Kidney epithelial cell (primary cell): Measurements from ENCODE around the gene NR5A1. TPM values are rescaled to one million over a fixed set of nuclear protein-coding genes. Genes with fewer than 3 reads are reported as not detected.

ENCODE experiments used
- DNase-seq: peaks from one replicate; pipeline ENCODE4 v3.0.0-alpha.2; 2010; ENCODE audit warnings: low read depth
- H3K27me3 ChIP-seq: 2 replicates; pipeline ENCODE4 v1.6.0; 2011; ENCODE audit warnings: low read length; ENCODE audit not compliant: control insufficient read depth, insufficient read depth
- H3K36me3 ChIP-seq: 2 replicates; pipeline ENCODE4 v1.5.1; 2011; ENCODE audit warnings: low read length; ENCODE audit not compliant: control insufficient read depth, insufficient read depth
- H3K4me3 ChIP-seq: 2 replicates; pipeline ENCODE4 v1.5.1; 2011; ENCODE audit warnings: low read depth, mild to moderate bottlenecking, control low read depth, low read length
- CTCF ChIP-seq: IDR thresholded peaks from 2 replicates; pipeline ENCODE4 v1.5.1; 2011; ENCODE audit warnings: mild to moderate bottlenecking, moderate library complexity, low read length, control low read depth, inconsistent platforms; ENCODE audit not compliant: insufficient read depth, poor library complexity, severe bottlenecking
- total RNA-seq: library from RNA; depleted of rRNA; stranded (reverse); fragments of >200 nt; gene quantifications from 2 replicates; pipeline ENCODE4 v1.2.3, GENCODE V29; 2015

NR5A1 gene
- total RNA-seq, 1 donor from 2014 or later = not detected

- H3K36me3 ChIP-seq = no peaks in the 10 kb centered on the region
- no peak overlapping the region for H3K4me3 ChIP-seq
- no peak for DNase-seq
- no peak for TF ChIP-seq CTCF
- H3K27me3 ChIP-seq = peaks cover 7% of the 10 kb centered on the region
Measured at GRCh38 chr9:124514125-124514524, 6.9 kb upstream of the NR5A1 start.

- H3K36me3 ChIP-seq = no peaks in the 10 kb centered on the region
- no peak for TF ChIP-seq CTCF
- H3K27me3 ChIP-seq = peaks cover 7% of the 10 kb centered on the region
- DNase-seq = no peak
- no peak overlapping the region for H3K4me3 ChIP-seq
Measured at GRCh38 chr9:124513376-124513994, 6.3 kb upstream of the NR5A1 start.

GRCh38 chr9:124512806-124513204 lies 5.6 kb upstream of the NR5A1 start:
- no peak for TF ChIP-seq CTCF
- no peak for DNase-seq
- H3K4me3 ChIP-seq = no peak overlapping the region
- H3K36me3 ChIP-seq = no peaks in the 10 kb centered on the region
- H3K27me3 ChIP-seq = peaks cover 7% of the 10 kb centered on the region

GRCh38 chr9:124511891-124512805 lies 4.9 kb upstream of the NR5A1 start:
- no peak for TF ChIP-seq CTCF
- H3K4me3 ChIP-seq = no peak overlapping the region
- no peak for DNase-seq
- H3K27me3 ChIP-seq = peaks cover 9% of the 10 kb centered on the region
- H3K36me3 ChIP-seq = no peaks in the 10 kb centered on the region

- DNase-seq = no peak
- Histone ChIP-seq H3K4me3 (no peak overlapping the region), H3K36me3 (no peaks in the 10 kb centered on the region), H3K27me3 (peaks cover 14% of the 10 kb centered on the region)
- no peak for TF ChIP-seq CTCF
Measured at GRCh38 chr9:124511426-124511840, 4.2 kb upstream of the NR5A1 start.
